Islet precursor cell (in vitro differentiated cells): ENCODE measurements around the gene PLXNC1.

Experiments used
- DNase-seq: peaks from one replicate; pipeline ENCODE4 v3.0.0-alpha.2; 2018

Gene PLXNC1

GRCh38 chr12:94147991-94148738, at the start of gene PLXNC1:
TSS of gene PLXNC1 (plus strand) at chr12:94148577. CDS start at chr12:94148972, 395 bp downstream.
- peak; percentile 76 for DNase-seq

GRCh38 chr12:94099191-94099590, 49.2 kb upstream of the PLXNC1 start:
- no peak for DNase-seq

GRCh38 chr12:94099632-94100031, 48.7 kb upstream of the PLXNC1 start:
- peak; percentile 75 for DNase-seq

DNA sequence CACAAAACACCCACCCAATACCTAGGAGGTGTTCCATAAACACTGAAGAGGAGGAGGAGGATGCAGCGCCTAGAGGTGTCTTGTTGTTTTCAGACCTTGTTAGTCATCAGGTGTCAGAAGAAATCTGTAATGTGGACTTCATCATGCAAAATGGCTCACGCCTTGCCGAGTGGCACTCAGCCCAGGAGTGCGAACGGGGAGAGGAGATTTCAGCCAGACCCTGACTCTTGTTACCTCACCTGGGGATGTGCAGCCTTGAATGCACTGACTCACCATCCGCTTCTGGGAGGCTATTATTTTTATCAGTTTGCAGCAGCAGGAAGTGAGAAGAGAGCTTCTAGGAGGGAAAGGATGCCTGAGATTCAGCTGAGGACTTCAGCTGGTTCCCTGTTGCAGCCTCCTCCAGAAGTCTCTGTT, 48.2 kb upstream of the PLXNC1 start:
- DNase-seq: peak; percentile 73

- peak; percentile 93 for DNase-seq
These were observed 47.2 kb upstream of the PLXNC1 start for GRCh38 chr12:94100990-94101737.

- DNase-seq: peak; percentile 95
These were observed 46.4 kb upstream of the PLXNC1 start for GRCh38 chr12:94101738-94102660.

DNA sequence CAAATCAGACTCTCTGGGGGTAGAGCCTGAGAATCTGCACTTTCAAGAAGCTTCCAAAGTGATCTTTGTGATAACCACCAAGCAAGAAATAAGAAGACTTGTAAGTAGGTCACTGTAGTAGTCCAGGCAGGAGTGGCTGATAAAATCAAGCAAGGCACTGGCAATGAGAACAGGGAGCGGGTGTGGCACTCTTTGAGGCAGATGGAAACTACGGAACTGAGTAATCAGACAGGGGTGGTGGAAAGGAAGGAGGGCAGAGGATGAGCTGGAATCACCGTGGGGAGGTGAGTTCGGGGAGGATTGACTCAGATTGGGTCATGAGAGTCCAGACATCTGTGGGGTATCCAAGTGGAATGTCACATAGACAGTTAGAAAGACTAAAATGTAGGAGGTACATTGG, 44.4 kb upstream of the PLXNC1 start:
- DNase-seq: no peak

GRCh38 chr12:94107910-94108309, 40.5 kb upstream of the PLXNC1 start:
- no peak for DNase-seq

DNA sequence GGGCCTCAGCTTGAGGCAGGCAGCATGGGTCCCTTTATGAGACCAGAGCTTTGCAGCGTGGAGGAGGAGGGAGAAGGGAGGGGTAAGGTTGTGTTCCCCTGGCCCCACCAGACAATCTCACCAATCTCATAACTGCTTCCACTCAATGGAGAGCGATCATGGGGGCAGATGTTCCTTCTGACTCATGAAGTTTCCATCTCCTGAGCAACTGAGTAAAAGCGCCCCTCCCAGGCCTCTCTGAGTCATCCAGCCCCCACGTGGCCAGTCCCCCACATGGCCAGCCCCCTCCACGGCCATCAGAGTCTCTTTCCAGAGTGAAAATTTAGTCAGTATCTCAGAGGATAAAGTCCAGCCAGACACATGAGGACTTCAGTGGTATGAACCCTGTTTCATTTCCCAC, 39.2 kb upstream of the PLXNC1 start:
- no peak for DNase-seq

- no peak for DNase-seq
These were observed 38.1 kb upstream of the PLXNC1 start for GRCh38 chr12:94110258-94110657.

GRCh38 chr12:94111302-94111701, 37.1 kb upstream of the PLXNC1 start:
- DNase-seq: no peak

- DNase-seq: peak; percentile 43
These were observed 36.3 kb upstream of the PLXNC1 start for GRCh38 chr12:94112121-94112520.

DNA sequence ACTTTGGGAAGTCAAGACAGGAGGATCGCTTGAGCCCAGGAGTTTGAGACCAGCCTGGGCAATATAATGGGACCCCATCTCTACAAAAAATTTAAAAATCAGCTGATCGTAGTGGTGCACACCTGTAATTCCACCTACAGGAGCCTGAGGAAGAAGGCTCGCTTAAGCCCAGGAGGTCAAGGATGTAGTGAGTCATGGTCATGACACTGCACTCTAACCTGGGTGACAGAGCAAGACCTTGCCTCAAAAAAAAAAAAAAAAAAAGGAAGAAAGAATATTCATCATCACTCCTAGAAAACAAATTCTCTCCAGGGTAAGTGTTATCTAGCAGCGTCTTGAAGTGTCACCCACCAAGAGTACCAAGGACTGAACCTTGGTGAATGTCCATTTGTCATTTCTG, 34.2 kb upstream of the PLXNC1 start:
- no peak for DNase-seq

- no peak for DNase-seq
These were observed 32.2 kb upstream of the PLXNC1 start for GRCh38 chr12:94116191-94116590.

DNA sequence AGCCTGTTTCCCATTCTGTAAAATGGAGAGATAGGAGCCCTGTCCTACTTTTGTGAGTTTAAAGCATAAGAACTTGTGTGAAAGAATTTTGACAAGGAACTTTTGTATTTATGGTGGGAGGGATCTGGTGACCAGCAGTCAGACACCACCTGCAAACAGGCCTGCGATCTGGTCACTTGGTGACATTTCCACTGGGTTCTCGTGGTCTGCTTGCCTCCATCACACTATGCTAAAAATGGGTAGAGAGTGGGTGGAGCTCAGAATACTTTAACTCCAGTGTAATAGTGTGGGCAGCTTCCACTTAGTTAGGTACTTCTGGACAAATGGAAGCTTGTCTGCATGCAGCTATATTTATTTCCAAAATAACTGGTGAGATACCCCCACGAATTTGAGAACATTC, 26.5 kb upstream of the PLXNC1 start:
- DNase-seq: no peak

DNA sequence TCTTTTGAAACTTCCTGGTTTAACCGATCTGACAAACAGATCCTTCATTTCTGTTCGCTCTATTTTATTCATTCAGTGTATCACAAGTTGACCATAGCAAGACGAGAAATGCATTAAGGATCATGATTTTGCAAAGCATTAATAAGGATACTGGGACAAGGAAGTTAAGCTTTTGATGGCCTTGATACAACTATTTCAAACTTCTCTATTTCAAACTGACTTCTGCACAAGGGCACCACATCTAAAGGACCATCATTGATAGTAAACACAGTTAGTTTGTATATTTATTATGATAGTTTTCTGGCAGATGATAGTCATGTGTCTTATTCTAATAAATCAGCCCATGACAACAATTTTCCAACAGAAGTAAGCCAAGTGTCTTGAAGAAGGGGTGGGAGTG, 25.8 kb upstream of the PLXNC1 start:
- no peak for DNase-seq

GRCh38 chr12:94123127-94123526, 25.2 kb upstream of the PLXNC1 start:
- DNase-seq: peak; percentile 44

DNA sequence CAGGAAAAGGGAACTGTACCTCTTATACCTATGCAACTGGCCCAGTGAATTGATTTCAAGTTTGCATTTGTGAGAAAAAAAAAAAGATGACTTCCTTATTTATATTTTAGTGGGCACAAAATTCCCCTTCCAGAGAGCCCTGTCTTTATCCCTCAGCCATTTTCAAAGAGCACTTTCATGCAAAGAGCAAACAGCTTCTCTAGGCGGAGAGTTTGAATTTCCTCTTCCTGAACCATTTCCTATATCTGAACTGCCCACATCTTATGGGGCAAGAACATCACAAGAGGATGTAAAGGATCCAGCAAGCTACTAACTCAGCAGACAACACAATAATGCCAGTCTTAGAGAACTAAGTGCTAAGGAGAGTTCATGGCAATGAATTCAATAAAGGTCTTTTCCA, 22.3 kb upstream of the PLXNC1 start:
- no peak for DNase-seq

DNA sequence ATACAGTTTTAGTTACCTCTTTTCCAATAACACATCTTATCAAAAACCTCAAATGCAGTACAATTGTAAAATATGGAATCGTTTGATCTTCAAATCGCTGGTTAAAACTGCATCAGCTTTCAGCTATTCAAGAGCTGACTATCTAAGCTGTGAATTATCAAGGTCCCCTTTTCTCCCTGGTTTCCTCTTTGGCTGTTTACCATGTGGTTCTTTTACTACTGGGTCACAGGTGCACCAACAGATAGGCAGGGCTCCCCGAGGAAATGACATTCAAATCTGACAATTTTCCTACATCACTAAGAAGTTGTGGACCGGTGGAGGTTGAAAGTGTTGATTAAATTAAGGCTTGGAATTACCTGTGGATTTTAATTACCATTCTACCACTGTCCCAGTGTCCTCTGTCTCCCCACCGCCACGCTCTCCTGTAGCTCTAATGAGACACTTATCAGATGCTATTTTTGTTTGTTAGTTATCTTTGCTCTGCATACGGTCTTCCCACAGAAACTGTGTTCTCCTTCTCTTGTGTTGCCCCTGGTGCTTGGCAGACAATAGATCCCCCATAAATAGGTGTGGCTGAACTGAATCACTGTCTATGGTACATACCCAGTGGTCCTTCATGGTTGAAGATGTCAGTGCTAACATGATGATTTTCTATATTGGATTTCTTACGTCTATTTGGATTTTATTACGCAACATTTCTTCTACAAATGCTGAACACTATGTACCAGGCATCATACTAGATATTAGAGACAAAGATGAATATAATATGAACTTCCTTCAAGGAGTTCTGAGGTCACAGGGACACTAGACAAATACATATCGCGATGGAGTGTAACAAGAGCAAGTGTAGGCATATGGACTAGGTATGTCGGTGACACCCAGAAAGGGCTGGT, 20.9 kb upstream of the PLXNC1 start:
- DNase-seq: peak; percentile 12

DNA sequence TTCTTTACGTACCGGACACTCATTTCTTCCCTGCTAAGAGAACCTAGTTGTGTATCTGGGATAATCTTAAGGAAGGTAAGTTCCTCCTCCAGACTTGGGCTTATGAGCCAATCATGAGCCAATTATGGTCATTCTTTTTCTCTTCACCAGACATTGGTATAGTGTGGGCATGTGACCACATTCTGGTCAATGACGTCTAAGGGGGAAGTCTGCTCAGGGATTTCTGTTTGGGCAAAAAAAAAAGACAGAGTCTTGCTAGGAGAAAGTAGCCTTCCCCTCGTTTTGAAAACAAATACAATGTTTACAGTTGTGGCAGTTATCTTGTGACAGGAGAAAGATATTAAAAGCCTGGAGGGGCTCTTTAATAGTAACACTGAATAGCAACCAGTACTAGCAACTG, 20.1 kb upstream of the PLXNC1 start:
- DNase-seq: no peak

- DNase-seq: no peak
These were observed 14.2 kb upstream of the PLXNC1 start for GRCh38 chr12:94133964-94134795.
